HFFc6 (cell line): ENCODE data around the gene FARP1. TPM values are rescaled to one million over a fixed set of nuclear protein-coding genes. Genes with fewer than 3 reads are reported as not detected.

Source experiments
- DNase-seq: peaks from one replicate; pipeline ENCODE4 v3.0.0-alpha.2; 2018
- H3K27ac Mint-ChIP-seq: 2 replicates; pipeline ENCODE4 v1.8.0; 2020; ENCODE audit warnings: mild to moderate bottlenecking, mixed read lengths
- H3K27me3 Mint-ChIP-seq: 2 replicates; pipeline ENCODE4 v1.8.0; 2021; ENCODE audit warnings: mild to moderate bottlenecking, moderate library complexity, mixed read lengths; ENCODE audit not compliant: insufficient read depth
- H3K36me3 Mint-ChIP-seq: 2 replicates; pipeline ENCODE4 v1.8.0; 2021; ENCODE audit warnings: low read depth, mixed read lengths
- H3K4me1 Mint-ChIP-seq: 2 replicates; pipeline ENCODE4 v1.8.0; 2020; ENCODE audit warnings: low read depth, mixed read lengths
- H3K4me3 Mint-ChIP-seq: 2 replicates; pipeline ENCODE4 v1.8.0; 2020; ENCODE audit warnings: mild to moderate bottlenecking, moderate library complexity, mixed read lengths
- H3K9me3 Mint-ChIP-seq: 2 replicates; pipeline ENCODE4 v1.8.0; 2020; ENCODE audit warnings: mild to moderate bottlenecking, mixed read lengths
- total RNA-seq, 6 experiments: library from RNA; stranded (reverse); fragmentation: NEBNext Ultra II Directional; extraction: Animal tissue kit (Norgen Biotek cat#: 25700); gene quantifications; 2 replicates in 1 of 6; 3 replicates in 5 of 6; pipeline ENCODE4 v1.2.3, GENCODE V29; 2021
- TF ChIP-seq, protein P1 (sequence below): fragments of 200-600 bp; sonication (generic); IDR thresholded peaks from 2 replicates; pipeline ENCODE4 v1.5.0; 2021; ENCODE audit warnings: antibody characterized with exemption, mild to moderate bottlenecking

FARP1 gene
- total RNA-seq, 6 experiments from 2014 or later = 140 to 181 (median 150) TPM

DNA sequence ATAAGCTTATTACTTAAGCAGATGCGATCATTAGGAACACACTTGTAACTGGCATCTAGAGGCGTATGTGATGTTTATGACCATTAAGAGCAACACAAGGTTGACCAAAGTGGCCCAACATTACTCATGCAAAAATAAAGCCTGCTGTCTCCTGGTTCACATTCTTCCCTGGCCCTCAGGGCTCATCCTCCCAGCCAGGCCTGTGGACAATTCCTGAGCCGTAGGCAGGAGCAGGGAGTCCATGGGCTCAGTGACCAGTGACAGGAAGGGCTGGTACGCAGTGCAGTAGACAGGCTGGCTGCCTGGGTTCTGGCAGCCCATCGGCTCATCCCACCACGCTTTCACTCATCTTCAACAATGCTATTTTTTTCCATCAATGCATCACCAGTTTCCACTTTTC lies 328.0 kb downstream of the FARP1 start:
- Mint-ChIP-seq H3K27ac (no peak overlapping the region), H3K4me3 (no peak overlapping the region), H3K36me3 (peaks cover 36% of the 10 kb centered on the region), H3K27me3 (no peaks in the 10 kb centered on the region; the same call in 1 of the 2 replicates), H3K9me3 (no peaks in the 10 kb centered on the region), H3K4me1 (peaks cover 32% of the 10 kb centered on the region)
- no peak for DNase-seq
- TF ChIP-seq, protein P1, sequence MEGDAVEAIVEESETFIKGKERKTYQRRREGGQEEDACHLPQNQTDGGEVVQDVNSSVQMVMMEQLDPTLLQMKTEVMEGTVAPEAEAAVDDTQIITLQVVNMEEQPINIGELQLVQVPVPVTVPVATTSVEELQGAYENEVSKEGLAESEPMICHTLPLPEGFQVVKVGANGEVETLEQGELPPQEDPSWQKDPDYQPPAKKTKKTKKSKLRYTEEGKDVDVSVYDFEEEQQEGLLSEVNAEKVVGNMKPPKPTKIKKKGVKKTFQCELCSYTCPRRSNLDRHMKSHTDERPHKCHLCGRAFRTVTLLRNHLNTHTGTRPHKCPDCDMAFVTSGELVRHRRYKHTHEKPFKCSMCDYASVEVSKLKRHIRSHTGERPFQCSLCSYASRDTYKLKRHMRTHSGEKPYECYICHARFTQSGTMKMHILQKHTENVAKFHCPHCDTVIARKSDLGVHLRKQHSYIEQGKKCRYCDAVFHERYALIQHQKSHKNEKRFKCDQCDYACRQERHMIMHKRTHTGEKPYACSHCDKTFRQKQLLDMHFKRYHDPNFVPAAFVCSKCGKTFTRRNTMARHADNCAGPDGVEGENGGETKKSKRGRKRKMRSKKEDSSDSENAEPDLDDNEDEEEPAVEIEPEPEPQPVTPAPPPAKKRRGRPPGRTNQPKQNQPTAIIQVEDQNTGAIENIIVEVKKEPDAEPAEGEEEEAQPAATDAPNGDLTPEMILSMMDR = no peak

DNA sequence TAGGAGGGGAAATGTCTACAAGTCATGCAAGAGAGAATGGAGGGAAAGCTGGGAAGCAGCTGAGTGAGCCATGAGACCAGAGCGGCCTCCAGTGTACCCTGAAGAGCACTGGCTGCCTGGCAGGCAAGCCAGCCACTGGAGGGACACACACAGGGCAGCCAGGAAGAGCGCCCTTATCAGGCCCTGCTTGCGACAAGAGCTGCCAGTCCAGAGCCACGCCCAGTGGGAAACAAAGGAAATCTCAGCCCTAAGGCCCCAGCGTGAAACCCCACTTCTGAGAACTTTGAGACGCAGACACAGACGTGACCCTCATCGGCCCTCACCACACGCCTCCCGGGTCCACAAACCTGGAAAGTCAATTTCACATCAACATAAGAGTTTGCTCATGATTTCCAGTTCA lies 329.0 kb downstream of the FARP1 start:
- TF ChIP-seq, protein P1 = no peak
- peaks cover 35% of the 10 kb centered on the region for H3K4me1 Mint-ChIP-seq
- no peaks in the 10 kb centered on the region for H3K9me3 Mint-ChIP-seq
- H3K27me3 Mint-ChIP-seq = no peaks in the 10 kb centered on the region; the same call in 1 of the 2 replicates
- H3K27ac Mint-ChIP-seq = no peak overlapping the region
- DNase-seq = no peak
- no peak overlapping the region for H3K4me3 Mint-ChIP-seq
- peaks cover 30% of the 10 kb centered on the region for H3K36me3 Mint-ChIP-seq

DNA sequence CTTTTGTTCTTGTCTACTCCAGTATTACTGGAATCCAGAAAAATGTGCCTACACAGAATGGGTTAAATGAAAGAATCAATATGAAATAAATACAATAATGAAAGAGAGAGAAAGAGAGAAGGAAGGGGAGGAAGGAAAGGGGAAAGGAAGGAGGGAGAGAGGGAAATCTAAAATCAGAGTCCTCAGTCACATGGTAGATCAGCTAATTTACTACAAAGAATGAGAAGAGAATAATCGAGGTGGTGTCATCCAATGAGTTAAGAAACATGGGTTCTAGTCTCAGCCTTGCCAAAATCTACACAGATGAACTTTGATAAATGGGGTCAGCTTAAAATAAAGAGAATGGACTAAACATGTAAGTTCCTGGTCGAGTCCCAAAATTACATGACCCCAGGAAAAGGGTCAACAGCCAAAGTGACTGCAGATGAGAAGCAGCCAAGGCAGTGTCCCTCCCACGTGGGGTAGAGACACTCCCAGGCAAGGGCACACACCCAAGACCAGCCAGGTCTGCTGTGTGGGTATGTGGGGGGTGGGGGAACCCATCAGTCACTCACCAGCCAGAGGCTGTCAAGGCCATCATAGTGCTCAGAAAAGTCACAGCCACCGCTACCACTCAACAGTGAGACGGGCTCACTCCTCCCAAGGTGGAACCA lies 330.4 kb downstream of the FARP1 start:
- H3K36me3 Mint-ChIP-seq = peaks cover 38% of the 10 kb centered on the region
- no peak for DNase-seq
- no peaks in the 10 kb centered on the region for H3K9me3 Mint-ChIP-seq
- peak overlapping the region; percentile 21 for H3K27ac Mint-ChIP-seq
- peaks cover 49% of the 10 kb centered on the region for H3K4me1 Mint-ChIP-seq
- no peaks in the 10 kb centered on the region; the same call in 1 of the 2 replicates for H3K27me3 Mint-ChIP-seq
- no peak overlapping the region for H3K4me3 Mint-ChIP-seq
- TF ChIP-seq, protein P1 = no peak

DNA sequence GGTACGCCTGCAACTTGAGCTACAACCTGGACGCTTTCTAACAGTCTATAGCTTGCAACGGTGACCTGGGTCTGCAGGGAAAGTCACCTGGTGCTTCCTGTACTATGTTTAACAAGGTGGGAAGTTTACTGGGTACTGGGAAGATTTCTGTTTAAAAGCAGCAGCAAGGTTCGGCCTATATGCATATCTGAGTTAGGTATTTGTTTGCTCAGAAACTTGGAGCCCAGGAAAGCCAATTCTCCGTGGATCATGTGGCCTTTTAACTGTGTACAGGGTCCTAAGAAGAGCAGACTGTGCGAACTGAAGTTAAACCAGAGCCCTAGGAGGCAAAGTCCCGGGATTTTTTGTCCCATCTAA lies 330.9 kb downstream of the FARP1 start:
- peak overlapping the region; percentile 65; the same call in 1 of the 2 replicates for H3K27ac Mint-ChIP-seq
- H3K36me3 Mint-ChIP-seq = peaks cover 39% of the 10 kb centered on the region
- TF ChIP-seq, protein P1 = no peak

DNA sequence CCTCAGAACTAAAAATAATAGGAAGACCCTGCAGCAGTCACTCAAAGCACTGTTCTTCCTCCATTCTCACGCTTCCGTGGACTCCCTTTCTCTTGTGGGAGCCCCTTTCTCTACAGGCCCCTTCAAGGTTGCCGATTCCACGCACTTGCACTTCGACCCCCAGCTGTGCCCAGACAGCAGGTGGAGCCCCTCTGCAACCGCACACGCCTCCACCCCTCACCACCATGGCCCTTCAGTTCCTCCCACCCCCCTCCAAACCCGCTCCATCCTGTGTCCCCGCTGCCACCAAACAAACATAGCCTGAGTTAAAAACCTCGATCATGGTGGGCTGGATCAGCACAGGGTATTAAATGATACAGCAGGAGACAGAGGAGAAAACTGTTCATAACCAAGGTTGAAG lies 331.4 kb downstream of the FARP1 start:
- TF ChIP-seq, protein P1 = no peak
- Mint-ChIP-seq H3K9me3 (no peaks in the 10 kb centered on the region), H3K27ac (no peak overlapping the region; the same call in 1 of the 2 replicates), H3K4me1 (peaks cover 59% of the 10 kb centered on the region), H3K4me3 (no peak overlapping the region), H3K27me3 (no peaks in the 10 kb centered on the region; the same call in 1 of the 2 replicates), H3K36me3 (peaks cover 39% of the 10 kb centered on the region)
- DNase-seq = no peak

More for the DNA sequence above, 330.9 kb downstream of the FARP1 start:
- no peak for DNase-seq
- Mint-ChIP-seq H3K27me3 (no peaks in the 10 kb centered on the region; the same call in 1 of the 2 replicates), H3K4me3 (no peak overlapping the region), H3K9me3 (no peaks in the 10 kb centered on the region), H3K4me1 (peaks cover 54% of the 10 kb centered on the region)
